H1 (cell line): ENCODE measurements around the gene MLANA. TPM values are rescaled to one million over a fixed set of nuclear protein-coding genes. Genes with fewer than 3 reads are reported as not detected.

ENCODE experiments used
- CTCF ChIA-PET: fragments of 300-600 bp; sonication (Branson Sonifier 250); formaldehyde crosslinking; loops from one replicate; lab custom pipeline; 2021; ENCODE audit not compliant: partially characterized antibody; lab: Charles Lee
- POLR2A ChIA-PET: fragments of 300-600 bp; sonication (Branson Sonifier 250); formaldehyde crosslinking; loops from one replicate; lab custom pipeline; 2021; ENCODE audit warnings: inconsistent platforms; ENCODE audit not compliant: partially characterized antibody; lab: Charles Lee
- DNase-seq, 2 experiments: peaks; one replicate each; pipeline versions ENCODE4 v3.0.0 to v3.0.0-alpha.2; 2010 to 2022; ENCODE audit warnings: low spot score in 2 of 2, low read depth in 1 of 2, mixed read lengths in 1 of 2
- FAIRE-seq: peaks from 2 replicates; lab custom pipeline; 2011; peaks lifted over from hg19 to GRCh38; lab: Jason Lieb, UNC
- H2AFZ ChIP-seq: 2 replicates; pipeline ENCODE4 v1.8.1; 2012; ENCODE audit warnings: low read length, inconsistent platforms
- H2AK5ac ChIP-seq: 2 replicates; pipeline ENCODE4 v1.6.1; 2013; ENCODE audit warnings: low read depth, low read length
- H2BK120ac ChIP-seq: replicated peaks from 2 replicates; pipeline ENCODE3; 2013; ENCODE audit warnings: low read depth, low read length, inconsistent platforms
- H2BK12ac ChIP-seq: 2 replicates; pipeline ENCODE4 v1.6.1; 2013; ENCODE audit warnings: low read depth, low read length
- H2BK15ac ChIP-seq: 2 replicates; pipeline ENCODE4 v1.6.1; 2013; ENCODE audit warnings: low read length
- H2BK20ac ChIP-seq: 2 replicates; pipeline ENCODE4 v1.6.1; 2013; ENCODE audit warnings: low read length
- H2BK5ac ChIP-seq: 2 replicates; pipeline ENCODE4 v1.6.1; 2013; ENCODE audit warnings: low read depth, low read length
- H3K14ac ChIP-seq: 2 replicates; pipeline ENCODE4 v1.6.1; 2013; ENCODE audit warnings: inconsistent platforms; ENCODE audit not compliant: insufficient read length
- H3K18ac ChIP-seq: 2 replicates; pipeline ENCODE4 v1.6.1; 2013; ENCODE audit warnings: low read length; ENCODE audit errors: extremely low read depth
- H3K23ac ChIP-seq: 2 replicates; pipeline ENCODE4 v1.6.1; 2013; ENCODE audit warnings: inconsistent platforms; ENCODE audit not compliant: insufficient read length
- H3K23me2 ChIP-seq: 2 replicates; pipeline ENCODE4 v1.6.1; 2013; ENCODE audit warnings: low read depth, low read length
- H3K27ac ChIP-seq: 2 replicates; pipeline ENCODE4 v1.6.1; 2011; ENCODE audit warnings: low read depth, low read length, inconsistent platforms
- H3K27me3 ChIP-seq, 4 experiments: replicated peaks in 1 of 4; 1 replicate in 1 of 4; 2 replicates in 3 of 4; pipeline versions ENCODE4 v1.6.1 to v1.8.1; 2011 to 2013; ENCODE audit warnings: low read length in 3 of 4, mild to moderate bottlenecking in 3 of 4, inconsistent platforms in 2 of 4, mixed read lengths in 2 of 4, moderate library complexity in 1 of 4; ENCODE audit not compliant: control insufficient read depth in 3 of 4, insufficient read depth in 3 of 4; ENCODE audit errors: extremely low read depth in 1 of 4
- H3K36me3 ChIP-seq, 4 experiments: 2 replicates each; pipeline versions ENCODE4 v1.6.1 to v1.8.1; 2011 to 2013; ENCODE audit warnings: mild to moderate bottlenecking in 4 of 4, low read length in 3 of 4, moderate library complexity in 2 of 4, control low read depth in 1 of 4, inconsistent platforms in 1 of 4; ENCODE audit not compliant: insufficient read depth in 4 of 4, control insufficient read depth in 2 of 4
- H3K4ac ChIP-seq: replicated peaks from 2 replicates; pipeline ENCODE3; 2013; ENCODE audit warnings: low read length, low read depth, mixed read lengths, inconsistent platforms; ENCODE audit not compliant: insufficient read length
- H3K4me1 ChIP-seq, 4 experiments: replicated peaks in 1 of 4; 1 replicate in 1 of 4; 2 replicates in 3 of 4; pipeline versions ENCODE4 v1.6.1 to v1.8.1; 2011 to 2013; ENCODE audit warnings: low read length in 3 of 4, inconsistent platforms in 2 of 4, mixed read lengths in 1 of 4; ENCODE audit not compliant: insufficient read depth in 4 of 4, control insufficient read depth in 3 of 4
- H3K4me2 ChIP-seq, 2 experiments: 2 replicates each; pipeline versions ENCODE4 v1.6.1 to v1.8.1; 2011 to 2013; ENCODE audit warnings: low read depth in 2 of 2, low read length in 2 of 2, control low read depth in 1 of 2, inconsistent platforms in 1 of 2, mild to moderate bottlenecking in 1 of 2; ENCODE audit not compliant: insufficient read depth in 1 of 2
- H3K4me3 ChIP-seq, 4 experiments: fragments of 200-600, 300-600 bp in 1 of 4; sonication (generic), shearing (Covaris generic), sonication (Bioruptor Twin) in 1 of 4; 2 replicates each; pipeline versions ENCODE4 v1.5.1 to v1.8.1; 2011 to 2016; ENCODE audit warnings: low read length in 4 of 4, low read depth in 3 of 4, control low read depth in 2 of 4, inconsistent platforms in 2 of 4, mild to moderate bottlenecking in 2 of 4, mixed read lengths in 1 of 4, moderate library complexity in 1 of 4; ENCODE audit not compliant: insufficient read depth in 2 of 4; ENCODE audit errors: extremely low read depth in 1 of 4
- H3K56ac ChIP-seq: replicated peaks from 2 replicates; pipeline ENCODE3; 2013; ENCODE audit warnings: low read depth, mild to moderate bottlenecking, mixed read lengths, low read length, inconsistent platforms; ENCODE audit not compliant: insufficient read length
- H3K79me1 ChIP-seq: 2 replicates; pipeline ENCODE4 v1.6.1; 2013; ENCODE audit warnings: low read depth, low read length, control low read depth
- H3K79me2 ChIP-seq, 2 experiments: 2 replicates each; pipeline versions ENCODE4 v1.6.1 to v1.8.1; 2012 to 2013; ENCODE audit warnings: low read length in 2 of 2, mild to moderate bottlenecking in 2 of 2, inconsistent platforms in 1 of 2; ENCODE audit not compliant: insufficient read depth in 2 of 2, control insufficient read depth in 1 of 2
- H3K9ac ChIP-seq, 4 experiments: replicated peaks in 1 of 4; 1 replicate in 1 of 4; 2 replicates in 3 of 4; pipeline versions ENCODE4 v1.6.1 to v1.8.1; 2011 to 2013; ENCODE audit warnings: low read depth in 3 of 4, low read length in 3 of 4, control low read depth in 2 of 4, mild to moderate bottlenecking in 2 of 4, moderate library complexity in 2 of 4, inconsistent platforms in 1 of 4; ENCODE audit errors: extremely low read depth in 1 of 4
- H3K9me3 ChIP-seq, 2 experiments: 2 replicates each; pipeline versions ENCODE4 v1.6.1 to v1.8.1; 2012 to 2013; ENCODE audit warnings: mild to moderate bottlenecking in 2 of 2, moderate library complexity in 2 of 2, control low read depth in 1 of 2, inconsistent platforms in 1 of 2, low read depth in 1 of 2, low read length in 1 of 2, mixed read lengths in 1 of 2; ENCODE audit not compliant: insufficient read depth in 2 of 2
- H4K20me1 ChIP-seq, 2 experiments: replicated peaks in 1 of 2; 2 replicates each; pipeline versions ENCODE3 to v1.8.1; 2011 to 2013; ENCODE audit warnings: inconsistent platforms in 2 of 2, low read length in 2 of 2, mild to moderate bottlenecking in 1 of 2; ENCODE audit not compliant: insufficient read depth in 2 of 2, control insufficient read depth in 1 of 2
- H4K5ac ChIP-seq: 2 replicates; pipeline ENCODE4 v1.6.1; 2013; ENCODE audit warnings: low read length, low read depth, mixed read lengths, inconsistent platforms; ENCODE audit not compliant: insufficient read length
- H4K8ac ChIP-seq: 2 replicates; pipeline ENCODE4 v1.8.0; 2013; ENCODE audit warnings: mild to moderate bottlenecking, moderate library complexity, low read length, inconsistent platforms; ENCODE audit not compliant: insufficient read depth; ENCODE audit errors: extremely low read depth
- H4K91ac ChIP-seq: replicated peaks from 2 replicates; pipeline ENCODE3; 2013; ENCODE audit warnings: low read length, mixed read lengths, inconsistent platforms; ENCODE audit not compliant: insufficient read length
- POLR2AphosphoS5 ChIP-seq: IDR thresholded peaks from 2 replicates; pipeline ENCODE4 v1.6.1; 2011; ENCODE audit warnings: low read depth, low read length
- WGBS, 2 experiments: shearing (Covaris generic) in 1 of 2; methylation state at CpG; one replicate each; pipeline versions ENCODE4 v1.1.6 to v1.1.7; 2013 to 2015; ENCODE audit warnings: low lambda C conversion rate in 2 of 2, mixed read lengths in 2 of 2, inconsistent platforms in 1 of 2, low coverage in 1 of 2, missing lambda C conversion rate in 1 of 2; ENCODE audit not compliant: insufficient replicate concordance in 2 of 2, insufficient coverage in 1 of 2, insufficient read length in 1 of 2; ENCODE audit errors: extremely low coverage in 1 of 2, missing lambda C conversion rate in 1 of 2; 5-methylcytosine and 5-hydroxymethylcytosine counted together
- polyA plus RNA-seq, 7 experiments: library from polyadenylated mRNA; depleted of rRNA in 3 of 7; stranded (reverse) in 5 of 7; unstranded in 2 of 7; fragments of >200 nt in 5 of 7; fragments of 200-250 nt in 2 of 7; gene quantifications; 1 replicate in 5 of 7; 2 replicates in 1 of 7; 4 replicates in 1 of 7; pipeline versions ENCODE4 v1.2.1 to v1.2.3, GENCODE V29; 2011 to 2013; ENCODE audit warnings: missing spikeins in 2 of 7, mixed read lengths in 2 of 7
- total RNA-seq: library from RNA; stranded (reverse); fragmentation: NEBNext Ultra II Directional; extraction: Animal tissue kit (Norgen Biotek cat#: 25700); gene quantifications from 2 replicates; pipeline ENCODE4 v1.2.1, GENCODE V29; 2021

Gene MLANA
- total and polyA plus RNA-seq, 2 of the 8 experiments (the other 6 are each of a cell fraction or from before 2014, with no cell fraction given) = not detected

GRCh38 chr9:5947912-5948311 lies 57.2 kb downstream of the MLANA start:
- no peak overlapping the region for H2BK12ac ChIP-seq
- no peaks in the 10 kb centered on the region for H3K9me3 ChIP-seq
- no peak overlapping the region for H2AFZ ChIP-seq
- no peaks in the 10 kb centered on the region for H3K4me1 ChIP-seq
- no peak overlapping the region for H2BK20ac ChIP-seq
- no peak overlapping the region for H2AK5ac ChIP-seq
- TF ChIP-seq POLR2AphosphoS5 = no peak
- no peak overlapping the region for H2BK120ac ChIP-seq
- H3K27me3 ChIP-seq = no peaks in the 10 kb centered on the region
- no peak overlapping the region for H4K91ac ChIP-seq
- H3K14ac ChIP-seq = no peak overlapping the region
- peak overlapping the region; percentile 41 to 43; a peak in 2 of 4 replicates for H3K4me2 ChIP-seq
- H3K79me1 ChIP-seq = no peaks in the 10 kb centered on the region
- H3K56ac ChIP-seq = no peak overlapping the region
- ChIA-PET CTCF (interaction anchor here (1.0 kb wide), 1 partner anchor 76 kb away, joined by 3 read pairs; no protein-coding TSS in a partner anchor), POLR2A (interaction anchor here (1.2 to 1.5 kb wide), 2 partner anchors 10 to 60 kb away, joined by 3 to 4 read pairs; no protein-coding TSS in a partner anchor)
- H3K18ac ChIP-seq = no peak overlapping the region
- H3K4ac ChIP-seq = no peak overlapping the region
- H3K36me3 ChIP-seq = no peaks in the 10 kb centered on the region
- H3K23ac ChIP-seq = no peak overlapping the region
- no peak overlapping the region for H4K8ac ChIP-seq
- no peaks in the 10 kb centered on the region for H3K23me2 ChIP-seq
- WGBS, 2 experiments = 18% methylated on average over 2 of the region's 2 CpGs; no CpG with 5 or more reads in 1 of the 2 experiments
- no peak overlapping the region for H4K5ac ChIP-seq
- no peaks in the 10 kb centered on the region for H3K79me2 ChIP-seq
- DNase-seq (no peak), FAIRE-seq (peak; percentile 28)
- H2BK15ac ChIP-seq = no peak overlapping the region
- no peak overlapping the region for H3K27ac ChIP-seq
- no peaks in the 10 kb centered on the region for H4K20me1 ChIP-seq
- no peak overlapping the region for H2BK5ac ChIP-seq
- H3K4me3 ChIP-seq = no peak overlapping the region
- H3K9ac ChIP-seq = no peak overlapping the region
